K562 (cell line): ENCODE results near the gene RBM4B. TPM values are rescaled to one million over a fixed set of nuclear protein-coding genes. Genes with fewer than 3 reads are reported as not detected.

Source experiments
- CBFB ChIP-seq: sonication (generic); formaldehyde crosslinking; IDR thresholded peaks from 2 replicates; pipeline ENCODE4 v1.4.0; 2020; ENCODE audit warnings: mild to moderate bottlenecking, missing genetic modification reagents
- DEAF1 ChIP-seq: fragments of 450-650 bp; formaldehyde crosslinking; IDR thresholded peaks from 2 replicates; pipeline ENCODE4 v1.4.0; 2020; ENCODE audit warnings: mild to moderate bottlenecking, moderate library complexity
- ETS2 ChIP-seq: IDR thresholded peaks from 2 replicates; pipeline ENCODE4 v1.6.1; 2016; ENCODE audit warnings: borderline replicate concordance, missing genetic modification characterization, mild to moderate bottlenecking, moderate library complexity, missing compliant biosample characterization; ENCODE audit not compliant: poor library complexity, severe bottlenecking
- FOXA1 ChIP-seq: fragments of 450-650 bp; IDR thresholded peaks from 2 replicates; pipeline ENCODE4 v1.6.1; 2016; ENCODE audit warnings: mild to moderate bottlenecking, borderline replicate concordance
- FOXM1 ChIP-seq, 2 experiments: fragments of 450-650 bp in 1 of 2; sonication (generic) in 1 of 2; formaldehyde crosslinking in 1 of 2; IDR thresholded peaks; 2 replicates each; pipeline versions ENCODE4 v1.6.1 to v1.9.0; 2017 to 2022; ENCODE audit warnings: low read depth in 2 of 2, mild to moderate bottlenecking in 2 of 2, missing genetic modification reagents in 1 of 2, moderate library complexity in 1 of 2
- HDAC2 ChIP-seq: fragments of 450-650 bp; IDR thresholded peaks from 2 replicates; pipeline ENCODE4 v1.6.1; 2016; ENCODE audit warnings: mild to moderate bottlenecking
- HNRNPL ChIP-seq: fragments of 200-400 bp; formaldehyde crosslinking; IDR thresholded peaks from 2 replicates; pipeline ENCODE4 v1.6.1; 2017; ENCODE audit warnings: low read depth, mild to moderate bottlenecking, low read length
- ILF3 ChIP-seq: fragments of 450-650 bp; IDR thresholded peaks from 2 replicates; pipeline ENCODE4 v1.6.1; 2018; ENCODE audit warnings: antibody characterized with exemption, mild to moderate bottlenecking, moderate library complexity, borderline replicate concordance
- KAT7 ChIP-seq: sonication (generic); formaldehyde crosslinking; IDR thresholded peaks from 2 replicates; pipeline ENCODE4 v1.8.0; 2022; ENCODE audit warnings: missing genetic modification reagents, mild to moderate bottlenecking, borderline replicate concordance
- KDM1A ChIP-seq, 2 experiments: fragments of 450-650 bp; IDR thresholded peaks; 2 replicates each; pipeline ENCODE4 v1.6.1; 2016; ENCODE audit warnings: mild to moderate bottlenecking in 2 of 2
- MTA2 ChIP-seq: fragments of 450-650 bp; IDR thresholded peaks from 2 replicates; pipeline ENCODE4 v1.6.1; 2016; ENCODE audit warnings: low read depth
- NFATC3 ChIP-seq: fragments of 450-650 bp; IDR thresholded peaks from 2 replicates; pipeline ENCODE4 v1.6.1; 2017; ENCODE audit warnings: mild to moderate bottlenecking
- NFE2 ChIP-seq: IDR thresholded peaks from 2 replicates; pipeline ENCODE4 v1.6.1; 2014; ENCODE audit warnings: antibody characterized with exemption, low read depth
- SPI1 ChIP-seq: IDR thresholded peaks from 2 replicates; pipeline ENCODE4 v1.6.1; 2011; ENCODE audit warnings: low read depth, low read length, control low read depth, borderline replicate concordance
- TCF7L2 ChIP-seq: fragments of 150-350 bp; IDR thresholded peaks from 2 replicates; pipeline ENCODE4 v1.6.1; 2016; ENCODE audit warnings: low read depth, mild to moderate bottlenecking, low read length, moderate library complexity
- ZFP36 ChIP-seq: fragments of 150-350 bp; IDR thresholded peaks from 2 replicates; pipeline ENCODE4 v1.6.1; 2018; ENCODE audit warnings: low read length, low read depth; ENCODE audit not compliant: partially characterized antibody
- ZNF134 ChIP-seq: fragments of 250-450 bp; sonication (Bioruptor Pico); conservative IDR thresholded peaks from 2 replicates; pipeline ENCODE4 v1.4.0; 2020
- ZNF165 ChIP-seq: fragments of 250-450 bp; sonication (Bioruptor Pico); IDR thresholded peaks from 2 replicates; pipeline ENCODE4 v1.4.0; 2020; ENCODE audit warnings: borderline replicate concordance
- ZNF184 ChIP-seq: sonication (generic); formaldehyde crosslinking; IDR thresholded peaks from 2 replicates; pipeline ENCODE4 v1.5.0; 2020; ENCODE audit warnings: missing genetic modification reagents
- ZZZ3 ChIP-seq: fragments of 450-650 bp; IDR thresholded peaks from 2 replicates; pipeline ENCODE4 v1.6.1; 2016; ENCODE audit warnings: antibody characterized with exemption, mild to moderate bottlenecking, moderate library complexity
- polyA plus RNA-seq, 8 experiments: library from polyadenylated mRNA; depleted of rRNA in 4 of 8; stranded (reverse) in 5 of 8; unstranded in 3 of 8; fragments of >200 nt; fragmentation: Nextera tagmentation in 2 of 8; fragmentation: Illumina TruSeq in 1 of 8; extraction: Ambion mirVana in 2 of 8; extraction: Trizol in 1 of 8; gene quantifications; 2 replicates each; pipeline versions ENCODE4 v1.2.1 to v1.2.3, GENCODE V29; 2011 to 2014; ENCODE audit warnings: inconsistent platforms in 1 of 8, missing spikeins in 1 of 8
- total RNA-seq, 7 experiments: library from RNA; depleted of rRNA in 6 of 7; stranded (reverse); fragments of >200 nt in 6 of 7; fragmentation: Illumina TruSeq in 2 of 7; extraction: Trizol in 2 of 7; gene quantifications; 2 replicates each; pipeline versions ENCODE4 v1.2.1 to v1.2.3, GENCODE V29; 2011 to 2021; ENCODE audit warnings: low replicate concordance in 1 of 7
- TF ChIP-seq, protein P1 (sequence below): fragments of 450-650 bp; IDR thresholded peaks from 2 replicates; pipeline ENCODE4 v1.7.0; 2016; ENCODE audit warnings: borderline replicate concordance
- TF ChIP-seq, protein P2 (sequence below): fragments of 450-650 bp; IDR thresholded peaks from 2 replicates; pipeline ENCODE4 v1.6.1; 2016; ENCODE audit warnings: mild to moderate bottlenecking
- TF ChIP-seq, protein P3 (sequence below): fragments of 250-450 bp; sonication (Bioruptor Pico); IDR thresholded peaks from 2 replicates; pipeline ENCODE4 v1.4.0; 2020
- TF ChIP-seq, protein P4 (sequence below): sonication (generic); formaldehyde crosslinking; IDR thresholded peaks from 2 replicates; pipeline ENCODE4 v1.9.0; 2022; ENCODE audit warnings: mild to moderate bottlenecking, missing genetic modification reagents

Gene RBM4B
- total and polyA plus RNA-seq, 9 of the 15 experiments (the other 6 are each of a cell fraction or from before 2014, with no cell fraction given), result 14.6 to 39.9 (median 23.3) TPM

GRCh38 chr11:66653123-66653522, 24.6 kb downstream of the RBM4B start (continued):
- TF ChIP-seq DEAF1 (no peak), FOXA1 (no peak), ZNF184 (CRISPR knock-in tag) (no peak), NFATC3 (no peak), ZZZ3 (no peak), HDAC2 (no peak), ZNF134 (CRISPR knock-in tag) (no peak), HNRNPL (no peak), NFE2 (peak; percentile 29; the same call in 1 of the 2 replicates), ETS2 (no peak), ZNF165 (CRISPR knock-in tag) (no peak), SPI1 (no peak), ILF3 (no peak), ZFP36 (no peak), MTA2 (peak; percentile 30; the same call in 1 of the 2 replicates), CBFB (CRISPR knock-in tag) (no peak), KDM1A (IDR thresholded peaks at IDR 0.05) (peak in 1 of 2 experiments; percentile 31; a peak in 1 of 4 replicates), TCF7L2 (no peak), KAT7 (CRISPR knock-in tag) (no peak), FOXM1 (IDR thresholded peaks at IDR 0.05; ENCODE audit: low read depth) (no peak), FOXM1 (CRISPR knock-in tag; IDR thresholded peaks at IDR 0.05; ENCODE audit: low read depth) (no peak)
- TF ChIP-seq, protein P1, sequence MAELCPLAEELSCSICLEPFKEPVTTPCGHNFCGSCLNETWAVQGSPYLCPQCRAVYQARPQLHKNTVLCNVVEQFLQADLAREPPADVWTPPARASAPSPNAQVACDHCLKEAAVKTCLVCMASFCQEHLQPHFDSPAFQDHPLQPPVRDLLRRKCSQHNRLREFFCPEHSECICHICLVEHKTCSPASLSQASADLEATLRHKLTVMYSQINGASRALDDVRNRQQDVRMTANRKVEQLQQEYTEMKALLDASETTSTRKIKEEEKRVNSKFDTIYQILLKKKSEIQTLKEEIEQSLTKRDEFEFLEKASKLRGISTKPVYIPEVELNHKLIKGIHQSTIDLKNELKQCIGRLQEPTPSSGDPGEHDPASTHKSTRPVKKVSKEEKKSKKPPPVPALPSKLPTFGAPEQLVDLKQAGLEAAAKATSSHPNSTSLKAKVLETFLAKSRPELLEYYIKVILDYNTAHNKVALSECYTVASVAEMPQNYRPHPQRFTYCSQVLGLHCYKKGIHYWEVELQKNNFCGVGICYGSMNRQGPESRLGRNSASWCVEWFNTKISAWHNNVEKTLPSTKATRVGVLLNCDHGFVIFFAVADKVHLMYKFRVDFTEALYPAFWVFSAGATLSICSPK, result no peak
- TF ChIP-seq, protein P2, sequence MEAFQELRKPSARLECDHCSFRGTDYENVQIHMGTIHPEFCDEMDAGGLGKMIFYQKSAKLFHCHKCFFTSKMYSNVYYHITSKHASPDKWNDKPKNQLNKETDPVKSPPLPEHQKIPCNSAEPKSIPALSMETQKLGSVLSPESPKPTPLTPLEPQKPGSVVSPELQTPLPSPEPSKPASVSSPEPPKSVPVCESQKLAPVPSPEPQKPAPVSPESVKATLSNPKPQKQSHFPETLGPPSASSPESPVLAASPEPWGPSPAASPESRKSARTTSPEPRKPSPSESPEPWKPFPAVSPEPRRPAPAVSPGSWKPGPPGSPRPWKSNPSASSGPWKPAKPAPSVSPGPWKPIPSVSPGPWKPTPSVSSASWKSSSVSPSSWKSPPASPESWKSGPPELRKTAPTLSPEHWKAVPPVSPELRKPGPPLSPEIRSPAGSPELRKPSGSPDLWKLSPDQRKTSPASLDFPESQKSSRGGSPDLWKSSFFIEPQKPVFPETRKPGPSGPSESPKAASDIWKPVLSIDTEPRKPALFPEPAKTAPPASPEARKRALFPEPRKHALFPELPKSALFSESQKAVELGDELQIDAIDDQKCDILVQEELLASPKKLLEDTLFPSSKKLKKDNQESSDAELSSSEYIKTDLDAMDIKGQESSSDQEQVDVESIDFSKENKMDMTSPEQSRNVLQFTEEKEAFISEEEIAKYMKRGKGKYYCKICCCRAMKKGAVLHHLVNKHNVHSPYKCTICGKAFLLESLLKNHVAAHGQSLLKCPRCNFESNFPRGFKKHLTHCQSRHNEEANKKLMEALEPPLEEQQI, result no peak
- TF ChIP-seq, protein P3, sequence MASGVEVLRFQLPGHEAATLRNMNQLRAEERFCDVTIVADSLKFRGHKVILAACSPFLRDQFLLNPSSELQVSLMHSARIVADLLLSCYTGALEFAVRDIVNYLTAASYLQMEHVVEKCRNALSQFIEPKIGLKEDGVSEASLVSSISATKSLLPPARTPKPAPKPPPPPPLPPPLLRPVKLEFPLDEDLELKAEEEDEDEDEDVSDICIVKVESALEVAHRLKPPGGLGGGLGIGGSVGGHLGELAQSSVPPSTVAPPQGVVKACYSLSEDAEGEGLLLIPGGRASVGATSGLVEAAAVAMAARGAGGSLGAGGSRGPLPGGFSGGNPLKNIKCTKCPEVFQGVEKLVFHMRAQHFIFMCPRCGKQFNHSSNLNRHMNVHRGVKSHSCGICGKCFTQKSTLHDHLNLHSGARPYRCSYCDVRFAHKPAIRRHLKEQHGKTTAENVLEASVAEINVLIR, result no peak
- TF ChIP-seq, protein P4, sequence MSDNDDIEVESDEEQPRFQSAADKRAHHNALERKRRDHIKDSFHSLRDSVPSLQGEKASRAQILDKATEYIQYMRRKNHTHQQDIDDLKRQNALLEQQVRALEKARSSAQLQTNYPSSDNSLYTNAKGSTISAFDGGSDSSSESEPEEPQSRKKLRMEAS (CRISPR knock-in tag), result no peak; the same call in 1 of the 2 replicates
